H1 (cell line): ENCODE results near the gene SLC13A2. TPM values are rescaled to one million over a fixed set of nuclear protein-coding genes. Genes with fewer than 3 reads are reported as not detected.

ENCODE experiments used
- CHD7 ChIP-seq: fragments of 300-600 bp; sonication (generic); IDR thresholded peaks from 2 replicates; pipeline ENCODE4 v1.7.1; 2012; ENCODE audit warnings: low read length, moderate library complexity, mild to moderate bottlenecking, inconsistent platforms; ENCODE audit not compliant: insufficient replicate concordance
- JUND ChIP-seq: IDR thresholded peaks from 2 replicates; pipeline ENCODE4 v1.6.1; 2011; ENCODE audit warnings: mild to moderate bottlenecking, improper control_type of control experiment, low read length
- SP4 ChIP-seq: IDR thresholded peaks from 2 replicates; pipeline ENCODE4 v1.6.1; 2012; ENCODE audit warnings: low read length, inconsistent platforms
- TEAD4 ChIP-seq: IDR thresholded peaks from 2 replicates; pipeline ENCODE4 v1.6.1; 2012; ENCODE audit warnings: low read depth, low read length, inconsistent platforms, mixed read lengths
- polyA plus RNA-seq, 7 experiments: library from polyadenylated mRNA; depleted of rRNA in 3 of 7; stranded (reverse) in 5 of 7; unstranded in 2 of 7; fragments of >200 nt in 5 of 7; fragments of 200-250 nt in 2 of 7; gene quantifications; 1 replicate in 5 of 7; 2 replicates in 1 of 7; 4 replicates in 1 of 7; pipeline versions ENCODE4 v1.2.1 to v1.2.3, GENCODE V29; 2011 to 2013; ENCODE audit warnings: missing spikeins in 2 of 7, mixed read lengths in 2 of 7
- total RNA-seq: library from RNA; stranded (reverse); fragmentation: NEBNext Ultra II Directional; extraction: Animal tissue kit (Norgen Biotek cat#: 25700); gene quantifications from 2 replicates; pipeline ENCODE4 v1.2.1, GENCODE V29; 2021

SLC13A2 gene
- total and polyA plus RNA-seq, 2 of the 8 experiments (the other 6 are each of a cell fraction or from before 2014, with no cell fraction given), result not detected

GRCh38 chr17:28545141-28545503 lies 71.7 kb downstream of the SLC13A2 start (continued):
- TF ChIP-seq CHD7 (no peak), JUND (no peak), SP4 (no peak), TEAD4 (no peak)
